GM21786 (cell line): Measurements from ENCODE around the gene COL5A2.

Experiments used
- ATAC-seq: cut with Tn5 transposase; IDR thresholded peaks from one replicate; pipeline ENCODE4 v1.9.1; 2021; ENCODE audit not compliant: unreplicated experiment

The COL5A2 gene

GRCh38 chr2:189178726-189179569 lies 613 bp downstream of the COL5A2 start:
- ATAC-seq, result no peak

GRCh38 chr2:189178054-189178453 lies 1.5 kb downstream of the COL5A2 start:
- no peak for ATAC-seq

- ATAC-seq, result no peak
These were observed 2.2 kb downstream of the COL5A2 start for GRCh38 chr2:189177251-189177840.

- no peak for ATAC-seq
These were observed 3.0 kb downstream of the COL5A2 start for GRCh38 chr2:189176516-189176915.

GRCh38 chr2:189175869-189176433 lies 3.6 kb downstream of the COL5A2 start:
- ATAC-seq, result no peak

GRCh38 chr2:189171956-189172609 lies 7.5 kb downstream of the COL5A2 start:
- no peak for ATAC-seq

- no peak for ATAC-seq
These were observed 10.6 kb downstream of the COL5A2 start for GRCh38 chr2:189168856-189169499.

- no peak for ATAC-seq
These were observed 13.7 kb downstream of the COL5A2 start for GRCh38 chr2:189165656-189166380.

GRCh38 chr2:189164746-189165145 lies 14.8 kb downstream of the COL5A2 start:
- ATAC-seq, result no peak

- no peak for ATAC-seq
These were observed 15.7 kb downstream of the COL5A2 start for GRCh38 chr2:189163889-189164288.

- no peak for ATAC-seq
These were observed 17.0 kb downstream of the COL5A2 start for GRCh38 chr2:189162566-189162965.

GRCh38 chr2:189161894-189162293 lies 17.7 kb downstream of the COL5A2 start:
- no peak for ATAC-seq

- no peak for ATAC-seq
These were observed 19.8 kb downstream of the COL5A2 start for GRCh38 chr2:189159717-189160116.

GRCh38 chr2:189159273-189159672 lies 20.3 kb downstream of the COL5A2 start:
- ATAC-seq, result no peak

GRCh38 chr2:189157939-189158338 lies 21.6 kb downstream of the COL5A2 start:
- no peak for ATAC-seq

- no peak for ATAC-seq
These were observed 22.1 kb downstream of the COL5A2 start for GRCh38 chr2:189157456-189157855.

- ATAC-seq, result no peak
These were observed 23.8 kb downstream of the COL5A2 start for GRCh38 chr2:189155795-189156194.

- ATAC-seq, result no peak
These were observed 25.9 kb downstream of the COL5A2 start for GRCh38 chr2:189153619-189154018.

- no peak for ATAC-seq
These were observed 27.1 kb downstream of the COL5A2 start for GRCh38 chr2:189152483-189152882.

GRCh38 chr2:189151906-189152305 lies 27.7 kb downstream of the COL5A2 start:
- ATAC-seq, result no peak

GRCh38 chr2:189150033-189150432 lies 29.5 kb downstream of the COL5A2 start:
- no peak for ATAC-seq
